Trophoblast cell (in vitro differentiated cells and primary cell): ENCODE data around the gene TBXAS1.
A peak's percentile ranks its signal among the peaks of the same experiment; 100 is the strongest.

Source experiments
- DNase-seq, 2 donors: peaks; one replicate each; pipeline ENCODE4 v3.0.0-alpha.2; 2016
- H2AFZ ChIP-seq: 2 replicates; pipeline ENCODE4 v1.6.1; 2013; ENCODE audit warnings: low read length, moderate library complexity, mild to moderate bottlenecking; ENCODE audit not compliant: insufficient read depth, poor library complexity
- H2AK5ac ChIP-seq: 2 replicates; pipeline ENCODE4 v1.6.1; 2013; ENCODE audit warnings: mild to moderate bottlenecking, low read length
- H2BK120ac ChIP-seq: 2 replicates; pipeline ENCODE4 v1.6.1; 2013; ENCODE audit warnings: low read length, mild to moderate bottlenecking, moderate library complexity; ENCODE audit not compliant: insufficient read depth, poor library complexity
- H2BK12ac ChIP-seq: 2 replicates; pipeline ENCODE4 v1.6.1; 2013; ENCODE audit warnings: mild to moderate bottlenecking, low read length, moderate library complexity
- H2BK5ac ChIP-seq: 2 replicates; pipeline ENCODE4 v1.6.1; 2013; ENCODE audit warnings: low read length, low read depth, moderate library complexity, mild to moderate bottlenecking; ENCODE audit not compliant: poor library complexity
- H3K14ac ChIP-seq: 2 replicates; pipeline ENCODE4 v1.6.1; 2013; ENCODE audit warnings: mild to moderate bottlenecking, low read length
- H3K18ac ChIP-seq: 2 replicates; pipeline ENCODE4 v1.6.1; 2013; ENCODE audit warnings: mild to moderate bottlenecking, low read length
- H3K23ac ChIP-seq: 2 replicates; pipeline ENCODE4 v1.6.1; 2013; ENCODE audit warnings: low read length
- H3K27ac ChIP-seq: 2 replicates; pipeline ENCODE4 v1.5.1; 2013; ENCODE audit warnings: low read depth, mild to moderate bottlenecking, inconsistent platforms, low read length, moderate library complexity
- H3K27me3 ChIP-seq: 2 replicates; pipeline ENCODE4 v1.6.1; 2013; ENCODE audit warnings: inconsistent platforms, mild to moderate bottlenecking, low read length, moderate library complexity; ENCODE audit not compliant: insufficient read depth
- H3K36me3 ChIP-seq, 2 experiments: 1 replicate in 1 of 2; 2 replicates in 1 of 2; pipeline ENCODE4 v1.6.1; 2013; ENCODE audit warnings: low read length in 2 of 2, mild to moderate bottlenecking in 2 of 2, moderate library complexity in 1 of 2; ENCODE audit not compliant: insufficient read depth in 2 of 2, control insufficient read depth in 1 of 2
- H3K4ac ChIP-seq: 2 replicates; pipeline ENCODE4 v1.6.1; 2013; ENCODE audit warnings: low read depth, mild to moderate bottlenecking, low read length, moderate library complexity
- H3K4me1 ChIP-seq, 2 experiments: 1 replicate in 1 of 2; 2 replicates in 1 of 2; pipeline ENCODE4 v1.6.1; 2013; ENCODE audit warnings: low read length in 2 of 2, mild to moderate bottlenecking in 2 of 2, moderate library complexity in 1 of 2; ENCODE audit not compliant: insufficient read depth in 2 of 2, control insufficient read depth in 1 of 2
- H3K4me2 ChIP-seq: 2 replicates; pipeline ENCODE4 v1.6.1; 2013; ENCODE audit warnings: inconsistent platforms, mild to moderate bottlenecking, low read length, moderate library complexity
- H3K4me3 ChIP-seq: 2 replicates; pipeline ENCODE4 v1.5.1; 2013; ENCODE audit warnings: mild to moderate bottlenecking, low read depth, low read length, inconsistent platforms
- H3K79me1 ChIP-seq: one replicate; pipeline ENCODE4 v1.6.1; 2013; ENCODE audit warnings: low read length
- H3K79me2 ChIP-seq: 2 replicates; pipeline ENCODE4 v1.6.1; 2013; ENCODE audit warnings: low read length, mild to moderate bottlenecking; ENCODE audit not compliant: control insufficient read depth, insufficient read depth, poor library complexity
- H3K9ac ChIP-seq: 2 replicates; pipeline ENCODE4 v1.6.1; 2013; ENCODE audit warnings: mild to moderate bottlenecking, low read length
- H3K9me3 ChIP-seq: 2 replicates; pipeline ENCODE4 v1.6.1; 2013; ENCODE audit warnings: low read depth, mild to moderate bottlenecking, control low read depth, inconsistent platforms, low read length; ENCODE audit not compliant: insufficient read depth
- H4K12ac ChIP-seq: 2 replicates; pipeline ENCODE4 v1.6.1; 2013; ENCODE audit warnings: low read depth, mild to moderate bottlenecking, low read length, moderate library complexity
- H4K8ac ChIP-seq: 2 replicates; pipeline ENCODE4 v1.6.1; 2013; ENCODE audit warnings: low read depth, mild to moderate bottlenecking, low read length, moderate library complexity
- H4K91ac ChIP-seq: one replicate; pipeline ENCODE4 v1.6.1; 2013; ENCODE audit warnings: low read depth, mild to moderate bottlenecking, low read length, moderate library complexity
- WGBS: extraction: QIAGEN DNeasy Blood & Tissue Kit; methylation state at CpG from one replicate; pipeline ENCODE4 v1.1.7; 2013; ENCODE audit warnings: missing lambda C conversion rate; ENCODE audit not compliant: insufficient read length, insufficient coverage; ENCODE audit errors: extremely low coverage; 5-methylcytosine and 5-hydroxymethylcytosine counted together

The TBXAS1 gene

DNA sequence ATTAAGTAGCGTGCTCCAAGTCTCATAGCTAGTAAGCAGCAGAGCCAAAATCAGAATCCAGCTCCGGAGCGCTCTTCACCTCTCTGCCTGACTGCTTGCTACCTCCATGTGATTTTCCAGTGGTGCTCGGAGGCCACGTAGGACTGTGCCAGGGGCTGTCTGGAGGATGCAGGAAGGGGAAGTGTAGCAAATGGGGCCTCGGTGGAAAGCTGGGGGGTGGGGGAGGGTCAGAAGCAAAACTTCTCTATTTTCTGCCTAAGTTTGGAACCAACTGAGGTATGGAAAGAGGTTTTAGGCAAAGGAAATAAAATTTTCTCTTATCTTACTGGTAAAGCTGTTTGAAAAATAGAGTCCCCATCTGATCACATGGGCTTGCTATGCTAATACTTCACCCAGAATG is 108.7 kb downstream of the TBXAS1 start:
- DNase-seq: no peak
- H3K79me2 ChIP-seq: no peaks in the 10 kb centered on the region
- H3K79me1 ChIP-seq: no peaks in the 10 kb centered on the region
- H3K14ac ChIP-seq: no peak overlapping the region
- H2BK120ac ChIP-seq: no peak overlapping the region
- H2BK5ac ChIP-seq: no peak overlapping the region
- no peak overlapping the region for H4K8ac ChIP-seq
- H3K9ac ChIP-seq: no peak overlapping the region
- no peak overlapping the region for H3K23ac ChIP-seq
- H3K18ac ChIP-seq: no peak overlapping the region
- H3K36me3 ChIP-seq: no peaks in the 10 kb centered on the region
- no peaks in the 10 kb centered on the region for H3K9me3 ChIP-seq
- WGBS: no CpG with 5 or more reads among the region's 6 CpGs
- no peak overlapping the region for H4K12ac ChIP-seq
- no peak overlapping the region for H3K4ac ChIP-seq
- no peak overlapping the region for H3K27ac ChIP-seq
- no peak overlapping the region for H2BK12ac ChIP-seq
- no peak overlapping the region for H3K4me3 ChIP-seq
- no peaks in the 10 kb centered on the region for H3K4me1 ChIP-seq
- no peak overlapping the region for H4K91ac ChIP-seq
- H2AFZ ChIP-seq: no peak overlapping the region
- no peaks in the 10 kb centered on the region for H3K27me3 ChIP-seq
- H2AK5ac ChIP-seq: no peak overlapping the region
- no peak overlapping the region for H3K4me2 ChIP-seq

DNA sequence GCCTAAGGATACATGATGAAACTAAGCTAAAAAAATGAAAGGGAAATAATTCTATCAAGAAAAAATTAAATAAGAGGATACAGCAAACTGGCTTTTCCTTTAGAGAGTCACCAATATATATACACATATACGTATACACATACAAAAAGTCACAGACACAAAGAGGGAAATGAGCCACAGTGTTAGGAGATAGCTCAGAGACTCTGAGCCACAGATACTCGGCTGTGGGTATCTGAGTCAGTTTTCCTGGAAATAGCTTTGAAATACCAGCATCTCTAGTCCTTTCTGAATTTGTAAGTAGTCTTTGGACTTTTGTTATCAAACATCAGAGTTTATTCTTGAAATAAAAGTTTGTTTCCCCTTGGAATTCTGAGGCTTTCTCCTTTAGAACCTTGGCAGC is 111.8 kb downstream of the TBXAS1 start:
- Histone ChIP-seq H3K9me3 (no peaks in the 10 kb centered on the region), H3K9ac (no peak overlapping the region), H3K4ac (no peak overlapping the region), H3K23ac (no peak overlapping the region), H3K36me3 (no peaks in the 10 kb centered on the region), H2AFZ (no peak overlapping the region), H4K12ac (no peak overlapping the region), H3K14ac (no peak overlapping the region), H3K4me2 (no peak overlapping the region), H3K27me3 (no peaks in the 10 kb centered on the region), H2BK120ac (no peak overlapping the region), H2AK5ac (no peak overlapping the region), H3K4me3 (no peak overlapping the region), H2BK12ac (no peak overlapping the region), H4K91ac (no peak overlapping the region), H3K79me2 (no peaks in the 10 kb centered on the region), H4K8ac (no peak overlapping the region), H3K4me1 (no peaks in the 10 kb centered on the region), H2BK5ac (no peak overlapping the region), H3K79me1 (no peaks in the 10 kb centered on the region), H3K27ac (no peak overlapping the region), H3K18ac (no peak overlapping the region)
- WGBS: no CpG with 5 or more reads among the region's 2 CpGs
- peak in 1 of 2 donors; percentile 4 for DNase-seq

DNA sequence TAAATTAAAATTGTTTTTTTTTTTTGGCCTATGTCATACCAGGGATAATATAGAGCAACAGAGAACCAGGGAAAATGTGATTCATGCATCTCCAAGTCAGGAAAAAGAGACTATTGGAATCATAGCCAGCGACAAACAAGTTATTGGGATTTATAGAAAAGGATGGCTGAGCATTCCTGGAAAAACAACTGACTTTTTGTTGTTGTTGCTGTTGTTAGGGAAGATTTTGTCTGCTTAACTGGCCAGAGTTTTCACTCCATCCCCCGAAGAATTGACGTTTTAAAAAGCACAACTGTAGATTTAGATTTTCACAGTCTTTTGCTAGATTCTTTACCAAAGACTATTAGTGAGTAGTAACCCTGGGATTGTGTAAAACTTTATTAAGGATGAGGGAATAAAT is 112.4 kb downstream of the TBXAS1 start:
- Histone ChIP-seq H3K23ac (no peak overlapping the region), H3K4me3 (no peak overlapping the region), H3K4ac (no peak overlapping the region), H3K18ac (no peak overlapping the region), H3K27ac (no peak overlapping the region), H2AFZ (no peak overlapping the region), H2BK120ac (no peak overlapping the region), H3K14ac (no peak overlapping the region), H2BK12ac (no peak overlapping the region), H4K12ac (no peak overlapping the region), H3K4me2 (no peak overlapping the region), H3K27me3 (no peaks in the 10 kb centered on the region), H4K8ac (no peak overlapping the region), H3K9ac (no peak overlapping the region), H4K91ac (no peak overlapping the region), H3K79me2 (no peaks in the 10 kb centered on the region), H2AK5ac (no peak overlapping the region), H2BK5ac (no peak overlapping the region), H3K4me1 (no peaks in the 10 kb centered on the region), H3K36me3 (no peaks in the 10 kb centered on the region), H3K9me3 (no peaks in the 10 kb centered on the region), H3K79me1 (no peaks in the 10 kb centered on the region)
- WGBS: no CpG with 5 or more reads among the region's 3 CpGs
- no peak for DNase-seq

DNA sequence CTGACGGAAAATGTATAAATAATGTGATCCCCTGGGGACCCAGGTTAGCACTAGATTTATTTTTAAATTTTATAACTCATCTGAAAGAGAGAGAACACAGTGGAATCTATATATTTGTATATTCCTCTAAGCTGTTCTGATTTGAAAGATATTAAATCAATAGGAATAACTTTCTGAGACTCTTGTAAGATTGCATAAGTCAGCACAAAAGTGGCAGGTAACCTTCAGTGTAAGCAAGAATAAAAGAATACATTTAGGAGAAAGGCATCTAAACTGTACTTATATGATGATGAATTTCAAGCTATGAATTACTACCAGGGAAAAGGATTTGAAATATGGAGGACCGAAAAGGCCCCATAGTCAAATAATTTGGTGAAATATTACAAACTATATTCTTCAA is 112.8 kb downstream of the TBXAS1 start:
- Histone ChIP-seq H3K4me3 (no peak overlapping the region), H3K18ac (no peak overlapping the region), H3K36me3 (no peaks in the 10 kb centered on the region), H3K9me3 (no peaks in the 10 kb centered on the region), H3K27me3 (no peaks in the 10 kb centered on the region), H3K4me1 (no peaks in the 10 kb centered on the region), H3K23ac (no peak overlapping the region), H4K8ac (no peak overlapping the region), H2AFZ (no peak overlapping the region), H3K79me2 (no peaks in the 10 kb centered on the region), H2AK5ac (no peak overlapping the region), H3K4ac (no peak overlapping the region), H2BK12ac (no peak overlapping the region), H4K12ac (no peak overlapping the region), H4K91ac (no peak overlapping the region), H3K27ac (no peak overlapping the region), H3K4me2 (no peak overlapping the region), H2BK5ac (no peak overlapping the region), H3K79me1 (no peaks in the 10 kb centered on the region), H3K9ac (no peak overlapping the region), H3K14ac (no peak overlapping the region), H2BK120ac (no peak overlapping the region)
- WGBS: no CpG with 5 or more reads among the region's 2 CpGs
- DNase-seq: no peak
